HepG2 (cell line): ENCODE data around the gene SLC7A10. TPM values are rescaled to one million over a fixed set of nuclear protein-coding genes. Genes with fewer than 3 reads are reported as not detected.

Source experiments
- ATAC-seq: fragments of 200-7000 bp; cut with Tn5 transposase; 3 replicates; pipeline ENCODE4 v1.9.1; 2020; ENCODE audit warnings: mild to moderate bottlenecking, moderate library complexity
- BruUV-seq: library from RNA; stranded (reverse); fragments of 400-500 nt; replicated peaks from 2 replicates; lab custom pipeline; 2021; lab: Mats Ljungman, UMichigan
- CTCF ChIA-PET: fragments of 300-600 bp; formaldehyde crosslinking; extraction: SDS; loops from one replicate; lab custom pipeline; 2021; ENCODE audit warnings: low total read pairs, inconsistent platforms, low intra/inter-chr PET ratio; lab: Yijun Ruan, JAX
- POLR2A ChIA-PET: fragments of 350-600 bp; sonication (Branson Sonifier 250); formaldehyde crosslinking; loops from one replicate; lab custom pipeline; 2020; ENCODE audit warnings: antibody characterized with exemption, inconsistent platforms; lab: Yijun Ruan, JAX
- DNase-seq: peaks from one replicate; pipeline ENCODE4 v3.0.0-alpha.2; 2015; ENCODE audit warnings: low spot score
- FAIRE-seq: peaks from 3 replicates; lab custom pipeline; 2011; peaks lifted over from hg19 to GRCh38; lab: Jason Lieb, UNC
- H2AFZ ChIP-seq: one replicate; pipeline ENCODE4 v1.6.1; 2011; ENCODE audit warnings: low read length, inconsistent platforms
- H3K27ac ChIP-seq: fragments of 300-600 bp; 3 replicates; pipeline ENCODE4 v1.8.0; 2011; ENCODE audit warnings: mixed run types, mild to moderate bottlenecking, mixed read lengths, low read length, inconsistent platforms; ENCODE audit not compliant: insufficient read depth; ENCODE audit errors: extremely low read length
- H3K27me3 ChIP-seq, 2 experiments: fragments of 200-600 bp in 1 of 2; 2 replicates in 1 of 2; 3 replicates in 1 of 2; pipeline versions ENCODE4 v1.6.0 to v1.8.0; 2011; ENCODE audit warnings: low read length in 2 of 2, mild to moderate bottlenecking in 2 of 2, moderate library complexity in 2 of 2, inconsistent platforms in 1 of 2; ENCODE audit not compliant: insufficient read depth in 2 of 2, control insufficient read depth in 1 of 2
- H3K36me3 ChIP-seq, 2 experiments: fragments of 200-600 bp in 1 of 2; replicated peaks in 1 of 2; 2 replicates in 1 of 2; 3 replicates in 1 of 2; pipeline versions ENCODE4 v1.5.1 to v1.8.0; 2011; ENCODE audit warnings: low read length in 2 of 2, inconsistent platforms in 1 of 2; ENCODE audit not compliant: insufficient read depth in 2 of 2, control insufficient read depth in 1 of 2
- H3K4me1 ChIP-seq: 2 replicates; pipeline ENCODE4 v1.5.1; 2012; ENCODE audit warnings: low read length, inconsistent platforms; ENCODE audit not compliant: insufficient read depth
- H3K4me2 ChIP-seq: 2 replicates; pipeline ENCODE4 v1.6.0; 2011; ENCODE audit warnings: low read depth, low read length, inconsistent platforms
- H3K4me3 ChIP-seq, 3 experiments: fragments of 200-600 bp in 1 of 3; sonication (generic), shearing (Covaris generic) in 1 of 3; replicated peaks in 1 of 3; 2 replicates each; pipeline ENCODE4 v1.5.1; 2011 to 2016; ENCODE audit warnings: low read length in 3 of 3, inconsistent platforms in 2 of 3, low read depth in 2 of 3, mild to moderate bottlenecking in 2 of 3, control low read depth in 1 of 3, mixed read lengths in 1 of 3; ENCODE audit not compliant: insufficient read depth in 1 of 3
- H3K79me2 ChIP-seq: one replicate; pipeline ENCODE4 v1.6.1; 2011; ENCODE audit warnings: low read length, inconsistent platforms; ENCODE audit not compliant: insufficient read depth
- H3K9ac ChIP-seq: 2 replicates; pipeline ENCODE4 v1.6.0; 2011; ENCODE audit warnings: mild to moderate bottlenecking, low read depth, low read length, inconsistent platforms; ENCODE audit not compliant: insufficient read depth
- H3K9me3 ChIP-seq: 2 replicates; pipeline ENCODE4 v1.5.1; 2012; ENCODE audit warnings: mild to moderate bottlenecking, low read length
- H4K20me1 ChIP-seq: 2 replicates; pipeline ENCODE4 v1.6.0; 2011; ENCODE audit warnings: inconsistent platforms, mild to moderate bottlenecking, low read length, moderate library complexity; ENCODE audit not compliant: insufficient read depth
- CBX1 ChIP-seq: IDR thresholded peaks from one replicate; pipeline ENCODE4 v1.6.1; 2016; ENCODE audit warnings: antibody characterized with exemption, low read depth
- CREB1 ChIP-seq, 2 experiments: fragments of 450-650 bp in 1 of 2; IDR thresholded peaks; 2 replicates each; pipeline ENCODE4 v1.6.1; 2016 to 2017; ENCODE audit warnings: control low read depth in 1 of 2, mild to moderate bottlenecking in 1 of 2, missing compliant biosample characterization in 1 of 2, missing genetic modification characterization in 1 of 2
- DMAP1 ChIP-seq: IDR thresholded peaks from 2 replicates; pipeline ENCODE4 v1.6.1; 2016
- GATAD2A ChIP-seq: IDR thresholded peaks from 2 replicates; pipeline ENCODE4 v1.6.1; 2016
- GZF1 ChIP-seq: sonication (generic); formaldehyde crosslinking; IDR thresholded peaks from 2 replicates; pipeline ENCODE4 v1.5.1; 2020; ENCODE audit warnings: mild to moderate bottlenecking, missing genetic modification reagents
- JUNB ChIP-seq: sonication (generic); formaldehyde crosslinking; IDR thresholded peaks from 2 replicates; pipeline ENCODE4 v1.8.0; 2022; ENCODE audit warnings: missing genetic modification reagents, mild to moderate bottlenecking, borderline replicate concordance
- PHF8 ChIP-seq: sonication (generic); formaldehyde crosslinking; IDR thresholded peaks from 2 replicates; pipeline ENCODE4 v1.5.0; 2020; ENCODE audit warnings: missing genetic modification reagents
- PRDM10 ChIP-seq: sonication (generic); formaldehyde crosslinking; IDR thresholded peaks from 2 replicates; pipeline ENCODE4 v1.4.0; 2020; ENCODE audit warnings: low read depth, missing genetic modification reagents
- RARA ChIP-seq: IDR thresholded peaks from 2 replicates; pipeline ENCODE4 v1.6.1; 2016; ENCODE audit warnings: missing genetic modification reagents, missing compliant biosample characterization
- SOX13 ChIP-seq, 3 experiments: fragments of 450-650 bp in 1 of 3; sonication (generic) in 1 of 3; formaldehyde crosslinking in 1 of 3; IDR thresholded peaks in 2 of 3; conservative IDR thresholded peaks in 1 of 3; 2 replicates each; pipeline versions ENCODE4 v1.5.0 to v1.6.1; 2016 to 2020; ENCODE audit warnings: antibody characterized with exemption in 1 of 3, mild to moderate bottlenecking in 1 of 3, missing compliant biosample characterization in 1 of 3, missing genetic modification reagents in 1 of 3, moderate library complexity in 1 of 3
- ZNF280D ChIP-seq: sonication (generic); formaldehyde crosslinking; IDR thresholded peaks from 2 replicates; pipeline ENCODE4 v1.5.1; 2020; ENCODE audit warnings: mild to moderate bottlenecking, missing genetic modification reagents
- ZNF329 ChIP-seq: sonication (generic); formaldehyde crosslinking; IDR thresholded peaks from 2 replicates; pipeline ENCODE4 v1.9.0; 2021; ENCODE audit warnings: low read depth, mild to moderate bottlenecking, missing genetic modification reagents
- ZNF430 ChIP-seq: sonication (generic); formaldehyde crosslinking; IDR thresholded peaks from 2 replicates; pipeline ENCODE4 v1.9.0; 2021; ENCODE audit warnings: mild to moderate bottlenecking, missing genetic modification reagents
- ZNF7 ChIP-seq: IDR thresholded peaks from 2 replicates; pipeline ENCODE4 v1.6.1; 2016; ENCODE audit warnings: missing biosample characterization, missing genetic modification reagents
- WGBS: methylation state at CpG from one replicate; pipeline ENCODE4 v1.1.6; 2017; ENCODE audit warnings: low lambda C conversion rate; 5-methylcytosine and 5-hydroxymethylcytosine counted together
- in situ Hi-C: cut with HindIII; loops from 2 replicates; pipeline ENCODE4 v1.10.0; 2017; ENCODE audit warnings: low pct_unique_long_range_greater_than_20kb; ENCODE audit not compliant: extremely low pct_ligation_motif_present
- intact Hi-C: fragments of 100-400 bp; cut with micrococcal nuclease; formaldehyde crosslinking; loops from one replicate; pipeline ENCODE4 v1.10.0; 2022; ENCODE audit not compliant: unreplicated experiment
- polyA plus RNA-seq, 8 experiments: library from polyadenylated mRNA; depleted of rRNA in 3 of 8; stranded (reverse) in 7 of 8; unstranded in 1 of 8; fragments of >200 nt; fragmentation: Illumina TruSeq in 4 of 8; extraction: Trizol in 4 of 8; gene quantifications; 2 replicates each; pipeline versions ENCODE4 v1.2.1 to v1.2.3, GENCODE V29; 2011 to 2016; ENCODE audit warnings: low read depth in 4 of 8, missing spikeins in 1 of 8, mixed read lengths in 1 of 8; ENCODE audit not compliant: insufficient read depth in 1 of 8
- total RNA-seq, 5 experiments: library from RNA; depleted of rRNA; stranded (reverse); fragments of >200 nt; fragmentation: Illumina TruSeq; extraction: Trizol; gene quantifications; 2 replicates each; pipeline ENCODE4 v1.2.3, GENCODE V29; 2016; ENCODE audit warnings: low read depth in 1 of 5

SLC7A10 gene
- total and polyA plus RNA-seq, 2 of the 13 experiments (the other 11 are each of a cell fraction or from before 2014, with no cell fraction given), result 1.1 to 2.2 TPM

GRCh38 chr19:33194886-33195644 lies 30.6 kb downstream of the SLC7A10 start:
- intact Hi-C loops, result no loop called here
- peak; percentile 67 for DNase-seq
- Histone ChIP-seq H3K27me3 (peaks cover 1 to 6% of the 10 kb centered on the region in 2 experiments; a peak in 2 of 5 replicates), H3K27ac (peak overlapping the region; percentile 85), H3K79me2 (peaks cover 13% of the 10 kb centered on the region), H3K4me3 (peak overlapping the region; percentile 73 to 78 (median 76)), H4K20me1 (no peaks in the 10 kb centered on the region), H3K4me2 (peak overlapping the region; percentile 83), H3K9ac (peak overlapping the region; percentile 77), H2AFZ (no peak overlapping the region), H3K36me3 (peaks cover 2 to 24% of the 10 kb centered on the region in 2 experiments; a peak in 3 of 5 replicates), H3K4me1 (peaks cover 51% of the 10 kb centered on the region), H3K9me3 (no peaks in the 10 kb centered on the region)
- ATAC-seq, result peak; percentile 81
- POLR2A ChIA-PET, result interaction anchor here (0.7 to 2.7 kb wide), 4 partner anchors 12 to 25 kb away, joined by 3 to 22 read pairs (median 3); no protein-coding TSS in a partner anchor
- TSS peak; percentile 92 for BruUV-seq
- FAIRE-seq, result peak; percentile 86
- WGBS, result 0% methylated on average over 4 of the region's 49 CpGs
- in situ Hi-C loops, result no loop called here
- CTCF ChIA-PET, result no interaction called here
- TF ChIP-seq RARA (CRISPR knock-in tag) (peak; percentile 75; the same call in 1 of the 2 replicates), ZNF430 (CRISPR knock-in tag) (peak; percentile 72), CREB1 (IDR thresholded peaks at IDR 0.05) (peak; percentile 43; the same call in 1 of the 2 replicates), CREB1 (CRISPR knock-in tag; IDR thresholded peaks at IDR 0.05) (no peak), PHF8 (CRISPR knock-in tag) (peak; percentile 64), PRDM10 (CRISPR knock-in tag) (no peak), SOX13 (IDR thresholded peaks at IDR 0.05) (no peak), SOX13 (CRISPR knock-in tag; conservative IDR thresholded peaks at IDR 0.05 in 1 of 2, IDR thresholded peaks at IDR 0.05 in 1 of 2) (peak in 1 of 2 experiments; percentile 23; a peak in 1 of 4 replicates), DMAP1 (peak; percentile 27; the same call in 1 of the 2 replicates), JUNB (CRISPR knock-in tag) (no peak), GATAD2A (CRISPR knock-in tag) (peak; percentile 52; the same call in 1 of the 2 replicates), ZNF280D (CRISPR knock-in tag) (no peak), CBX1 (no peak), GZF1 (CRISPR knock-in tag) (0 out of 2 replicates have a peak, but pooled peaks have one; percentile 55), ZNF7 (CRISPR knock-in tag) (no peak), ZNF329 (CRISPR knock-in tag) (no peak)
